ENCODE results near the gene CAMKK2.
"Not testable (repeated sequence)": the region's sequence is repeated elsewhere in the genome, so short reads cannot be mapped to it uniquely, and the experiment has no call there.

Gene CAMKK2

GRCh38 chr12:121241156-121241970 lies 55.1 kb downstream of the CAMKK2 start:
- no peak for DNase-seq

GRCh38 chr12:121240484-121241101 lies 55.9 kb downstream of the CAMKK2 start:
- DNase-seq: peak; percentile 91

GRCh38 chr12:121240062-121240420 lies 56.5 kb downstream of the CAMKK2 start:
- no peak for DNase-seq

GRCh38 chr12:121239351-121240061 lies 57.0 kb downstream of the CAMKK2 start:
- DNase-seq: no peak

GRCh38 chr12:121238604-121239350 lies 57.7 kb downstream of the CAMKK2 start:
- no peak for DNase-seq

- DNase-seq: no peak
These were observed 58.4 kb downstream of the CAMKK2 start for GRCh38 chr12:121238086-121238485.

GRCh38 chr12:121237415-121237814 lies 59.1 kb downstream of the CAMKK2 start:
- no peak for DNase-seq

GRCh38 chr12:121236776-121237175 lies 59.7 kb downstream of the CAMKK2 start:
- DNase-seq: no peak

GRCh38 chr12:121233628-121234020 lies 62.9 kb downstream of the CAMKK2 start:
- no peak for DNase-seq

- DNase-seq: no peak
These were observed 63.4 kb downstream of the CAMKK2 start for GRCh38 chr12:121232977-121233627.

GRCh38 chr12:121232163-121232562 lies 64.3 kb downstream of the CAMKK2 start:
- DNase-seq: no peak

GRCh38 chr12:121230538-121230907 lies 66.0 kb downstream of the CAMKK2 start:
- DNase-seq: no peak

- peak; percentile 40 for DNase-seq
These were observed 66.5 kb downstream of the CAMKK2 start for GRCh38 chr12:121229826-121230537.

- DNase-seq: no peak
These were observed 67.4 kb downstream of the CAMKK2 start for GRCh38 chr12:121228919-121229665.

GRCh38 chr12:121227294-121227693 lies 69.2 kb downstream of the CAMKK2 start:
- DNase-seq: no peak

GRCh38 chr12:121226871-121227270 lies 69.6 kb downstream of the CAMKK2 start:
- not testable (repeated sequence) for DNase-seq

GRCh38 chr12:121226399-121226798 lies 70.1 kb downstream of the CAMKK2 start:
- no peak for DNase-seq

GRCh38 chr12:121224591-121224990 lies 71.9 kb downstream of the CAMKK2 start:
- DNase-seq: no peak

GRCh38 chr12:121223292-121224285 lies 72.9 kb downstream of the CAMKK2 start:
- no peak for DNase-seq

GRCh38 chr12:121222847-121223246 lies 73.7 kb downstream of the CAMKK2 start:
- DNase-seq: no peak

Data from effector CD4-positive, alpha-beta T cell (primary cell).